Measurements from ENCODE around the gene LTBP4. TPM values are rescaled to one million over a fixed set of nuclear protein-coding genes. Genes with fewer than 3 reads are reported as not detected.

The LTBP4 gene
- total and polyA plus RNA-seq, 2 donors (not counting 1 experiment from before 2014, with no cell fraction given): 81.2 to 105 TPM

DNA sequence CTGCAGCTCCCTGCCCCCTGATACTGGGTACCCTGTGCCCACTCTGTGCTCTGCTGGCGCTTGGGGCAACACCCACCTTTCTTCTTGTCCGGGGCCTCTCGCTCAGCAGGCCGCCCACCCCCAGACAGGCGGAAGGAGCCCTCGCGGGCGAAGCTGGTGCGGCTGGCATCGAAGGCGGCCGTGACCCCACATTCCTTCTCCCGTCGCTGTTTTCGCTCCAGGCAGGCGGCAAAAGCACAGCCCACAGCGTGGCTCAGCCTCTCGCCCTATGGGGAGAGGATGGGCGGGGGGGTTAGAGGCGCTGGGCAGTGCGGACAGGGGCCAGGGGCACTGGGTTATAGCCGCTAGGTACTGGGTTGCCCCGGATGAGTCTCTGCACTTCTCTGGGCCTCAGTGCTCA, 76.0 kb downstream of the LTBP4 start:
- intact Hi-C loops (cut with micrococcal nuclease): no loop called here
- POLR2A ChIA-PET: no interaction called here
- no peak overlapping the region for H2AFZ ChIP-seq (ENCODE audit: insufficient read depth, low read depth, low read length, poor library complexity, severe bottlenecking)
- H3K4me2 ChIP-seq (replicated peaks; ENCODE audit: low read depth, low read length, poor library complexity, severe bottlenecking): no peak overlapping the region
- H3K9ac ChIP-seq (ENCODE audit: low read length): no peak overlapping the region
- no peaks in the 10 kb centered on the region for H3K9me3 ChIP-seq (ENCODE audit: control extremely low read depth in 1 of 3, control insufficient read depth in 2 of 3, insufficient read depth in 1 of 3, low read length in 2 of 3)
- H3K36me3 ChIP-seq (replicated peaks in 1 of 2; ENCODE audit: control extremely low read depth in 1 of 2, control insufficient read depth in 1 of 2, extremely low read depth in 1 of 2, insufficient read depth in 2 of 2, low read length in 1 of 2): peaks cover 1 to 34% of the 10 kb centered on the region in 2 experiments
- ATAC-seq (ENCODE audit: low read depth) (no peak), DNase-seq (no peak)
- Mint-ChIP-seq H3K27me3 (no peaks in the 10 kb centered on the region), H3K9me3 (ENCODE audit: insufficient read depth) (no peaks in the 10 kb centered on the region), H3K27ac (no peak overlapping the region), H3K4me3 (no peak overlapping the region), H3K4me1 (no peaks in the 10 kb centered on the region)
- TF ChIP-seq, protein P1, sequence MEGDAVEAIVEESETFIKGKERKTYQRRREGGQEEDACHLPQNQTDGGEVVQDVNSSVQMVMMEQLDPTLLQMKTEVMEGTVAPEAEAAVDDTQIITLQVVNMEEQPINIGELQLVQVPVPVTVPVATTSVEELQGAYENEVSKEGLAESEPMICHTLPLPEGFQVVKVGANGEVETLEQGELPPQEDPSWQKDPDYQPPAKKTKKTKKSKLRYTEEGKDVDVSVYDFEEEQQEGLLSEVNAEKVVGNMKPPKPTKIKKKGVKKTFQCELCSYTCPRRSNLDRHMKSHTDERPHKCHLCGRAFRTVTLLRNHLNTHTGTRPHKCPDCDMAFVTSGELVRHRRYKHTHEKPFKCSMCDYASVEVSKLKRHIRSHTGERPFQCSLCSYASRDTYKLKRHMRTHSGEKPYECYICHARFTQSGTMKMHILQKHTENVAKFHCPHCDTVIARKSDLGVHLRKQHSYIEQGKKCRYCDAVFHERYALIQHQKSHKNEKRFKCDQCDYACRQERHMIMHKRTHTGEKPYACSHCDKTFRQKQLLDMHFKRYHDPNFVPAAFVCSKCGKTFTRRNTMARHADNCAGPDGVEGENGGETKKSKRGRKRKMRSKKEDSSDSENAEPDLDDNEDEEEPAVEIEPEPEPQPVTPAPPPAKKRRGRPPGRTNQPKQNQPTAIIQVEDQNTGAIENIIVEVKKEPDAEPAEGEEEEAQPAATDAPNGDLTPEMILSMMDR (IDR thresholded peaks at IDR 0.05): no peak
- no peak for TF ChIP-seq EZH2 (IDR thresholded peaks at IDR 0.05; ENCODE audit: borderline replicate concordance, insufficient read depth, low read depth, low read length, poor library complexity, severe bottlenecking)
- CTCF ChIA-PET: interaction anchor here (0.8 kb wide), 1 partner anchor 78 kb away, joined by 3 read pairs; no protein-coding TSS in a partner anchor
- H4K20me1 ChIP-seq (ENCODE audit: control insufficient read depth, insufficient read depth, low read length, poor library complexity, severe bottlenecking): no peaks in the 10 kb centered on the region
- no peaks in the 10 kb centered on the region for H3K27me3 ChIP-seq (replicated peaks in 1 of 4; ENCODE audit: control extremely low read depth in 1 of 4, control insufficient read depth in 3 of 4, insufficient read depth in 4 of 4, low read length in 3 of 4)
- no peak overlapping the region for H3K27ac ChIP-seq (ENCODE audit: low read length in 2 of 2)
- H3K4me3 ChIP-seq (ENCODE audit: control extremely low read depth in 1 of 5, extremely low read depth in 1 of 5, insufficient read depth in 1 of 5, low read depth in 2 of 5, low read length in 4 of 5): no peak overlapping the region
- H3K4me1 ChIP-seq (ENCODE audit: control insufficient read depth in 2 of 2, insufficient read depth in 2 of 2, low read length in 2 of 2): no peaks in the 10 kb centered on the region
- H3K79me2 ChIP-seq (ENCODE audit: control insufficient read depth, insufficient read depth, low read length): no peaks in the 10 kb centered on the region
- WGBS (ENCODE audit: insufficient coverage): 97% methylated on average over 22 of the region's 23 CpGs

Other genes with a start within 250 kb of the LTBP4 start
- gene HIPK4, start 211.2 kb upstream of the LTBP4 start, total RNA-seq: 0.20 TPM in 1 of 2 replicates, not detected in the other
- gene HIPK4, start 211.2 kb upstream of the LTBP4 start, polyA plus RNA-seq: 0.04 and 0.06 TPM in 2 replicates
- 2.5 and 3.5 TPM in 2 replicates for gene PRX, start 188.0 kb upstream of the LTBP4 start, total RNA-seq
- 0.68 and 1.1 TPM in 2 replicates for gene PRX, start 188.0 kb upstream of the LTBP4 start, polyA plus RNA-seq
- 11.9 and 13.6 TPM in 2 replicates for gene SERTAD1, start 175.4 kb upstream of the LTBP4 start, total RNA-seq
- gene SERTAD1, start 175.4 kb upstream of the LTBP4 start, polyA plus RNA-seq: 28.4 and 59.4 TPM in 2 replicates
- 39.3 and 41.6 TPM in 2 replicates for gene SERTAD3, start 157.0 kb upstream of the LTBP4 start, total RNA-seq
- gene SERTAD3, start 157.0 kb upstream of the LTBP4 start, polyA plus RNA-seq: 16.4 and 43.9 TPM in 2 replicates
- 11.8 and 14.2 TPM in 2 replicates for gene BLVRB, start 135.6 kb upstream of the LTBP4 start, total RNA-seq
- gene BLVRB, start 135.6 kb upstream of the LTBP4 start, polyA plus RNA-seq: 16.2 and 23.2 TPM in 2 replicates
- gene SPTBN4, start 134.4 kb upstream of the LTBP4 start, total RNA-seq: 0.56 and 0.67 TPM in 2 replicates
- gene SPTBN4, start 134.4 kb upstream of the LTBP4 start, polyA plus RNA-seq: 0.03 and 0.04 TPM in 2 replicates
- gene SHKBP1, start 24.5 kb upstream of the LTBP4 start, total RNA-seq: 179 and 192 TPM in 2 replicates
- gene SHKBP1, start 24.5 kb upstream of the LTBP4 start, polyA plus RNA-seq: 219 and 227 TPM in 2 replicates
- gene NUMBL, start 89.3 kb downstream of the LTBP4 start, total RNA-seq: 21.8 and 27.7 TPM in 2 replicates
- gene NUMBL, start 89.3 kb downstream of the LTBP4 start, polyA plus RNA-seq: 7.8 and 14.2 TPM in 2 replicates
- gene COQ8B, start 115.5 kb downstream of the LTBP4 start, total RNA-seq: 55.4 and 58.9 TPM in 2 replicates
- gene COQ8B, start 115.5 kb downstream of the LTBP4 start, polyA plus RNA-seq: 60.6 and 62.6 TPM in 2 replicates
- gene ITPKC, start 115.7 kb downstream of the LTBP4 start, total RNA-seq: 13.1 and 16.0 TPM in 2 replicates
- 6.7 and 8.7 TPM in 2 replicates for gene ITPKC, start 115.7 kb downstream of the LTBP4 start, polyA plus RNA-seq
- gene ACTMAP, start 149.1 kb downstream of the LTBP4 start, total RNA-seq: 9.8 and 10.2 TPM in 2 replicates
- 7.7 and 11.4 TPM in 2 replicates for gene ACTMAP, start 149.1 kb downstream of the LTBP4 start, polyA plus RNA-seq
- gene SNRPA, start 149.8 kb downstream of the LTBP4 start, total RNA-seq: 90.7 and 92.0 TPM in 2 replicates
- 104 and 147 TPM in 2 replicates for gene SNRPA, start 149.8 kb downstream of the LTBP4 start, polyA plus RNA-seq
- 2.3 and 5.7 TPM in 2 replicates for gene MIA, start 174.2 kb downstream of the LTBP4 start, total RNA-seq
- gene MIA, start 174.2 kb downstream of the LTBP4 start, polyA plus RNA-seq: 0.37 and 0.75 TPM in 2 replicates
- 104 and 108 TPM in 2 replicates for gene RAB4B, start 176.9 kb downstream of the LTBP4 start, total RNA-seq
- gene RAB4B, start 176.9 kb downstream of the LTBP4 start, polyA plus RNA-seq: 141 and 196 TPM in 2 replicates
- 178 and 182 TPM in 2 replicates for gene EGLN2, start 197.8 kb downstream of the LTBP4 start, total RNA-seq
- gene EGLN2, start 197.8 kb downstream of the LTBP4 start, polyA plus RNA-seq: 111 and 130 TPM in 2 replicates
- not detected in 2 replicates for gene CYP2A6, start 249.1 kb downstream of the LTBP4 start, total RNA-seq
- gene CYP2A6, start 249.1 kb downstream of the LTBP4 start, polyA plus RNA-seq: not detected in 2 replicates